ENCODE measurements around the gene KRT74.

KRT74 gene

GRCh38 chr12:52573743-52574142 is at the start of gene KRT74:
Gene KRT74, minus strand, starts transcription at chr12:52573843. Its CDS starts 66 bp downstream, at chr12:52573777.
- no peak for TF ChIP-seq EP300 (IDR thresholded peaks at IDR 0.05; ENCODE audit: borderline replicate concordance)
- TF ChIP-seq, protein P1, sequence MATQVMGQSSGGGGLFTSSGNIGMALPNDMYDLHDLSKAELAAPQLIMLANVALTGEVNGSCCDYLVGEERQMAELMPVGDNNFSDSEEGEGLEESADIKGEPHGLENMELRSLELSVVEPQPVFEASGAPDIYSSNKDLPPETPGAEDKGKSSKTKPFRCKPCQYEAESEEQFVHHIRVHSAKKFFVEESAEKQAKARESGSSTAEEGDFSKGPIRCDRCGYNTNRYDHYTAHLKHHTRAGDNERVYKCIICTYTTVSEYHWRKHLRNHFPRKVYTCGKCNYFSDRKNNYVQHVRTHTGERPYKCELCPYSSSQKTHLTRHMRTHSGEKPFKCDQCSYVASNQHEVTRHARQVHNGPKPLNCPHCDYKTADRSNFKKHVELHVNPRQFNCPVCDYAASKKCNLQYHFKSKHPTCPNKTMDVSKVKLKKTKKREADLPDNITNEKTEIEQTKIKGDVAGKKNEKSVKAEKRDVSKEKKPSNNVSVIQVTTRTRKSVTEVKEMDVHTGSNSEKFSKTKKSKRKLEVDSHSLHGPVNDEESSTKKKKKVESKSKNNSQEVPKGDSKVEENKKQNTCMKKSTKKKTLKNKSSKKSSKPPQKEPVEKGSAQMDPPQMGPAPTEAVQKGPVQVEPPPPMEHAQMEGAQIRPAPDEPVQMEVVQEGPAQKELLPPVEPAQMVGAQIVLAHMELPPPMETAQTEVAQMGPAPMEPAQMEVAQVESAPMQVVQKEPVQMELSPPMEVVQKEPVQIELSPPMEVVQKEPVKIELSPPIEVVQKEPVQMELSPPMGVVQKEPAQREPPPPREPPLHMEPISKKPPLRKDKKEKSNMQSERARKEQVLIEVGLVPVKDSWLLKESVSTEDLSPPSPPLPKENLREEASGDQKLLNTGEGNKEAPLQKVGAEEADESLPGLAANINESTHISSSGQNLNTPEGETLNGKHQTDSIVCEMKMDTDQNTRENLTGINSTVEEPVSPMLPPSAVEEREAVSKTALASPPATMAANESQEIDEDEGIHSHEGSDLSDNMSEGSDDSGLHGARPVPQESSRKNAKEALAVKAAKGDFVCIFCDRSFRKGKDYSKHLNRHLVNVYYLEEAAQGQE (IDR thresholded peaks at IDR 0.05; ENCODE audit: low read depth), result no peak
- TF ChIP-seq TAF1 (IDR thresholded peaks at IDR 0.05; ENCODE audit: low read depth), result no peak
- no peak for TF ChIP-seq RAD21 (IDR thresholded peaks at IDR 0.05; ENCODE audit: low read depth)
- TF ChIP-seq TEAD4 (IDR thresholded peaks at IDR 0.05), result no peak
- TF ChIP-seq, protein P2, sequence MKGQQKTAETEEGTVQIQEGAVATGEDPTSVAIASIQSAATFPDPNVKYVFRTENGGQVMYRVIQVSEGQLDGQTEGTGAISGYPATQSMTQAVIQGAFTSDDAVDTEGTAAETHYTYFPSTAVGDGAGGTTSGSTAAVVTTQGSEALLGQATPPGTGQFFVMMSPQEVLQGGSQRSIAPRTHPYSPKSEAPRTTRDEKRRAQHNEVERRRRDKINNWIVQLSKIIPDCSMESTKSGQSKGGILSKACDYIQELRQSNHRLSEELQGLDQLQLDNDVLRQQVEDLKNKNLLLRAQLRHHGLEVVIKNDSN (IDR thresholded peaks at IDR 0.05), result no peak
- no peak for TF ChIP-seq FOXM1 (IDR thresholded peaks at IDR 0.05; ENCODE audit: borderline replicate concordance, low read depth)
- no peak for TF ChIP-seq ZBTB7A (IDR thresholded peaks at IDR 0.05; ENCODE audit: low read depth)
- no peak for TF ChIP-seq EGR1 (IDR thresholded peaks at IDR 0.05)
- no peak for TF ChIP-seq CREB1 (IDR thresholded peaks at IDR 0.05; ENCODE audit: low read depth)
- no peak for TF ChIP-seq CEBPB (IDR thresholded peaks at IDR 0.05)
- TF ChIP-seq, protein P3, sequence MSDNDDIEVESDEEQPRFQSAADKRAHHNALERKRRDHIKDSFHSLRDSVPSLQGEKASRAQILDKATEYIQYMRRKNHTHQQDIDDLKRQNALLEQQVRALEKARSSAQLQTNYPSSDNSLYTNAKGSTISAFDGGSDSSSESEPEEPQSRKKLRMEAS (IDR thresholded peaks at IDR 0.05), result no peak
- TF ChIP-seq NFIC (IDR thresholded peaks at IDR 0.05), result no peak
- no peak for TF ChIP-seq TCF12 (IDR thresholded peaks at IDR 0.05; ENCODE audit: low read depth)
- no peak for TF ChIP-seq YY1 (IDR thresholded peaks at IDR 0.05; ENCODE audit: low read depth)

DNA sequence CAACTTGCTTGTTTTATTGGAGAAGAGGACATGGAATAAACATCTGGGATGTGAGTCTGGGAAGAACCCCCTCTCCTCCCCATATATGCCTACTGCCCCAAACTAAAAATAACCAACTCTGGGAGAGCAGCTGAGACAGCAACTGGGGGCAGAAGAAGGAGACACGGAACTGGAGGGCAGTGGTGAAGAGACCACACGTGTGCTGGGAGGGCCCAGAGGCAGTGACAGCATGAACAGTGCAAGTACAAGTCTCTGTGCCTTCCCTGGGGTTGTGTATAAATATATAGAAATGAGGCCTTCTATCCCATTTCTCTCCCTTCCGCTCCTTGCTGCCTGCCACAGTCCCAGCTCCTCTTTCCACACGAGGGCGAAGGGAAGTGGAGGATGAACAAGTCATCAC is 48.7 kb upstream of the KRT74 start:
- TF ChIP-seq ZBTB7A (IDR thresholded peaks at IDR 0.05; ENCODE audit: low read depth) (no peak), TEAD4 (IDR thresholded peaks at IDR 0.05) (no peak), EGR1 (IDR thresholded peaks at IDR 0.05) (no peak)
- TF ChIP-seq, protein P3 (IDR thresholded peaks at IDR 0.05), result no peak

DNA sequence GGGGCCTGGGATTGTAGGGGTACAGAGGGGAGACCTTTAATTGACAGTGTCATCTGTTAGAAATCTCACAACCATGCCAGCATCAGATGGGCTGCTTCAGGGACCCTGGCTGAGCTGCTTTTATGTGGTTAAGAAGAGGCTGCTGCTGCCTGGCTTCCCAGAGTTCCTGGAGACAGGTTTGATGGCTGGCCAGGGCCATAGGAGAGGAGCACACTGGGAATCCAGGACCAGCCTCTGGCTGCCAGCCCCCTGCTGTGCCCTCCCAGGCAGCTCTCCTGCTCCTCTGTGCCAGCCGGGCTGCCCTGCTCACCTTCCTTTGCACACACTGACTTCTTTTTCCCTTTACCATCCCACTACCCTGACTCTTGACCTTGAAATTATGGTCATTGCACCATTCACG is 45.2 kb upstream of the KRT74 start:
- TF ChIP-seq, protein P3 (IDR thresholded peaks at IDR 0.05), result no peak
- TF ChIP-seq YY1 (IDR thresholded peaks at IDR 0.05; ENCODE audit: low read depth) (no peak), CREB1 (IDR thresholded peaks at IDR 0.05; ENCODE audit: low read depth) (no peak)
- TF ChIP-seq, protein P1 (IDR thresholded peaks at IDR 0.05; ENCODE audit: low read depth), result no peak

DNA sequence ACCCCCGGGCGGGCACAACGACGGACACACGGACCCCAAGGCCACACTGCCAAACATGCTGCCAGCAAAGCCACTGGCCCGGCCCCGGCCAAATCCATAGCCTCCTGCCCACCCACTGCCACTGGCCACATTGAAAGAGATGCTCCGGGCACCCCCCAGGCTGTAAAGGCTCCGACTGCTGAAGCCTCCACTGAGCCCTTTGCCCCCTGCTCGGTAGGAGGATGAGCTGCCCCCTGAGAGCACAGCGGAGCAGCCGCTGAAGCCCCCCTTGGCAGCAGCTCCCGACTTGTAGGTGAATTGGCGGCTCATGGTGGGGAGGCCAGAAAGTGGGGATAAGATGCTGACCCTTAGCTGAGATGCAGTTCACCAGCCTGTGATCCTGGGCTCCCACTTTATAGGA is 44.6 kb upstream of the KRT74 start, which contains the start of gene KRT73:
TSS of gene KRT73 (minus strand) at position 344 of the 400 bp plus-strand sequence. CDS start at position 309, 35 bp downstream.
- TF ChIP-seq EGR1 (IDR thresholded peaks at IDR 0.05), result no peak
- TF ChIP-seq ZBTB7A (IDR thresholded peaks at IDR 0.05; ENCODE audit: low read depth), result no peak
- TF ChIP-seq NFIC (IDR thresholded peaks at IDR 0.05), result no peak
- TF ChIP-seq CREB1 (IDR thresholded peaks at IDR 0.05; ENCODE audit: low read depth), result no peak
- TF ChIP-seq TEAD4 (IDR thresholded peaks at IDR 0.05), result no peak
- TF ChIP-seq RAD21 (IDR thresholded peaks at IDR 0.05; ENCODE audit: low read depth), result no peak
- TF ChIP-seq, protein P1 (IDR thresholded peaks at IDR 0.05; ENCODE audit: low read depth), result no peak
- no peak for TF ChIP-seq YY1 (IDR thresholded peaks at IDR 0.05; ENCODE audit: low read depth)
- TF ChIP-seq EP300 (IDR thresholded peaks at IDR 0.05; ENCODE audit: borderline replicate concordance), result no peak
- no peak for TF ChIP-seq TCF12 (IDR thresholded peaks at IDR 0.05; ENCODE audit: low read depth)
- TF ChIP-seq CEBPB (IDR thresholded peaks at IDR 0.05), result no peak
- no peak for TF ChIP-seq FOXM1 (IDR thresholded peaks at IDR 0.05; ENCODE audit: borderline replicate concordance, low read depth)
- TF ChIP-seq, protein P3 (IDR thresholded peaks at IDR 0.05), result no peak
- TF ChIP-seq, protein P2 (IDR thresholded peaks at IDR 0.05), result no peak
- TF ChIP-seq TAF1 (IDR thresholded peaks at IDR 0.05; ENCODE audit: low read depth), result no peak
